Astrocyte of the hippocampus (primary cell): ENCODE measurements around the gene B3GNT5.
A peak's percentile ranks its signal among the peaks of the same experiment; 100 is the strongest.

Experiments used
- DNase-seq: peaks from one replicate; pipeline ENCODE4 v3.0.0; 2011; ENCODE audit warnings: low read depth, low spot score

The B3GNT5 gene

GRCh38 chr3:183318877-183319276 is 65.8 kb downstream of the B3GNT5 start:
- DNase-seq = peak; percentile 34

GRCh38 chr3:183319371-183319770 is 66.3 kb downstream of the B3GNT5 start:
- DNase-seq = no peak
